Lung (tissue), 12 donors: ENCODE data around the gene POT1. TPM values are rescaled to one million over a fixed set of nuclear protein-coding genes. Genes with fewer than 3 reads are reported as not detected.

Experiments used
- ATAC-seq: fragments of 200-7000 bp; cut with Tn5 transposase; one replicate; pipeline ENCODE4 v1.9.1; 2020; ENCODE audit warnings: moderate number of reproducible peaks; ENCODE audit not compliant: insufficient read depth, low FRiP score
- DNase-seq, 3 donors: peaks; one replicate each; pipeline ENCODE4 v3.0.0-alpha.2; 2013 to 2017
- H3K27ac ChIP-seq, 2 donors: one replicate each; pipeline ENCODE4 v1.5.1; 2013; ENCODE audit warnings: mild to moderate bottlenecking in 2 of 2, moderate library complexity in 2 of 2, control low read depth in 1 of 2, inconsistent platforms in 1 of 2, low read depth in 1 of 2, low read length in 1 of 2
- H3K27me3 ChIP-seq, 3 donors: one replicate each; pipeline ENCODE4 v1.5.1; 2013; ENCODE audit warnings: low read length in 2 of 3; ENCODE audit not compliant: control insufficient read depth in 3 of 3, insufficient read depth in 3 of 3
- H3K36me3 ChIP-seq, 4 donors: one replicate each; pipeline ENCODE4 v1.5.1; 2013; ENCODE audit warnings: low read length in 4 of 4, mild to moderate bottlenecking in 1 of 4, moderate library complexity in 1 of 4; ENCODE audit not compliant: control insufficient read depth in 4 of 4, insufficient read depth in 4 of 4
- H3K4me1 ChIP-seq, 5 donors: one replicate each; pipeline ENCODE4 v1.5.1; 2013; ENCODE audit warnings: low read length in 5 of 5, mild to moderate bottlenecking in 2 of 5, moderate library complexity in 1 of 5; ENCODE audit not compliant: control insufficient read depth in 5 of 5, insufficient read depth in 5 of 5
- H3K4me3 ChIP-seq: one replicate; pipeline ENCODE4 v1.5.1; 2013; ENCODE audit warnings: mild to moderate bottlenecking, control low read depth, moderate library complexity
- H3K9ac ChIP-seq, 2 donors: one replicate each; pipeline ENCODE4 v1.5.1; 2013; ENCODE audit warnings: low read length in 2 of 2, control low read depth in 1 of 2; ENCODE audit not compliant: insufficient read depth in 1 of 2
- H3K9me3 ChIP-seq, 4 donors: one replicate each; pipeline ENCODE4 v1.5.1; 2013; ENCODE audit warnings: low read length in 3 of 4, mild to moderate bottlenecking in 1 of 4, moderate library complexity in 1 of 4; ENCODE audit not compliant: control insufficient read depth in 4 of 4, insufficient read depth in 3 of 4
- WGBS, 2 donors: extraction: QIAGEN DNeasy Blood & Tissue Kit; methylation state at CpG; one replicate each; pipeline ENCODE4 v1.1.7; 2013; 5-methylcytosine and 5-hydroxymethylcytosine counted together
- polyA plus RNA-seq, 2 donors: library from polyadenylated mRNA; stranded (reverse); fragments of 200-250 nt; gene quantifications; one replicate each; pipeline ENCODE4 v1.2.1, GENCODE V29; 2013
- total RNA-seq, 2 donors: library from RNA; depleted of rRNA in 1 of 2; stranded (reverse); fragments of >200 nt in 1 of 2; gene quantifications; one replicate each; pipeline ENCODE4 v1.2.1, GENCODE V29; 2014 to 2021
- TF ChIP-seq, protein P1 (sequence below): IDR thresholded peaks from 2 replicates; pipeline ENCODE4 v1.5.1; 2012; ENCODE audit warnings: mild to moderate bottlenecking; ENCODE audit errors: control extremely low read depth, extremely low read depth
- donor health status: control.
- donor health status: control.
- donor health status: Bipolar disorder and iron deficiency.
- donor health status: healthy.
- donor health status: DM: yes; HTN: yes; CAD: no.

Gene POT1
- total and polyA plus RNA-seq, 4 donors: 6.9 to 93.7 (median 12.2) TPM

- no peak overlapping the region for H3K4me3 ChIP-seq
- no peaks in the 10 kb centered on the region for H3K9me3 ChIP-seq
- ATAC-seq: no peak
- no peaks in the 10 kb centered on the region for H3K27me3 ChIP-seq
- H3K36me3 ChIP-seq: no peaks in the 10 kb centered on the region
- no peak for DNase-seq
- peaks cover 0 to 12% (median 7%) of the 10 kb centered on the region in 5 donors for H3K4me1 ChIP-seq
- TF ChIP-seq, protein P1, sequence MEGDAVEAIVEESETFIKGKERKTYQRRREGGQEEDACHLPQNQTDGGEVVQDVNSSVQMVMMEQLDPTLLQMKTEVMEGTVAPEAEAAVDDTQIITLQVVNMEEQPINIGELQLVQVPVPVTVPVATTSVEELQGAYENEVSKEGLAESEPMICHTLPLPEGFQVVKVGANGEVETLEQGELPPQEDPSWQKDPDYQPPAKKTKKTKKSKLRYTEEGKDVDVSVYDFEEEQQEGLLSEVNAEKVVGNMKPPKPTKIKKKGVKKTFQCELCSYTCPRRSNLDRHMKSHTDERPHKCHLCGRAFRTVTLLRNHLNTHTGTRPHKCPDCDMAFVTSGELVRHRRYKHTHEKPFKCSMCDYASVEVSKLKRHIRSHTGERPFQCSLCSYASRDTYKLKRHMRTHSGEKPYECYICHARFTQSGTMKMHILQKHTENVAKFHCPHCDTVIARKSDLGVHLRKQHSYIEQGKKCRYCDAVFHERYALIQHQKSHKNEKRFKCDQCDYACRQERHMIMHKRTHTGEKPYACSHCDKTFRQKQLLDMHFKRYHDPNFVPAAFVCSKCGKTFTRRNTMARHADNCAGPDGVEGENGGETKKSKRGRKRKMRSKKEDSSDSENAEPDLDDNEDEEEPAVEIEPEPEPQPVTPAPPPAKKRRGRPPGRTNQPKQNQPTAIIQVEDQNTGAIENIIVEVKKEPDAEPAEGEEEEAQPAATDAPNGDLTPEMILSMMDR: no peak
- H3K9ac ChIP-seq: no peak overlapping the region
- no peak overlapping the region for H3K27ac ChIP-seq
Measured at GRCh38 chr7:124924906-124925305, 4.7 kb downstream of the POT1 start.

DNA sequence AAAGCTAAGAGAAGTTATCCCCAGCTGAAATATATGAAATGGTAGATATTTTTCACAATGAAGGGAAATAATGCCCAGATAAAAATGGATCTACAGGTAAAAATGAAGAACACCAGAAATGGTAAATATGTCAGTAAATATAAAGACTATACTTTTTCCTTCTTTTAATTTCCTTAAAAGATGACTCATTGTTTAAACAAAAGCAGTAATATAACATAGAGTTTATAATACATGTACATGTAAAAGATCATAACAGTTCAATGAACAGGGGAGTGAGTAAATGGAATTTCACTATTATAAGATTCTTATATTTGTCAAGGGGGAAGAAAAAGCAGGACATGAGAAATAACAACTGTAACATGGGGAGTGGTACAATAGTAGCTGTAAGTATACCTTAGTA lies 7.4 kb downstream of the POT1 start:
- H3K36me3 ChIP-seq: peaks cover 0 to 1% (median 0%) of the 10 kb centered on the region in 4 donors
- TF ChIP-seq, protein P1: no peak
- no peaks in the 10 kb centered on the region for H3K27me3 ChIP-seq
- ATAC-seq (no peak), DNase-seq (no peak)
- H3K9ac ChIP-seq: no peak overlapping the region
- no peak overlapping the region for H3K27ac ChIP-seq
- H3K4me1 ChIP-seq: peaks cover 0 to 3% (median 0%) of the 10 kb centered on the region in 5 donors
- H3K4me3 ChIP-seq: no peak overlapping the region
- peaks cover 0 to 2% (median 0%) of the 10 kb centered on the region in 4 donors for H3K9me3 ChIP-seq

DNA sequence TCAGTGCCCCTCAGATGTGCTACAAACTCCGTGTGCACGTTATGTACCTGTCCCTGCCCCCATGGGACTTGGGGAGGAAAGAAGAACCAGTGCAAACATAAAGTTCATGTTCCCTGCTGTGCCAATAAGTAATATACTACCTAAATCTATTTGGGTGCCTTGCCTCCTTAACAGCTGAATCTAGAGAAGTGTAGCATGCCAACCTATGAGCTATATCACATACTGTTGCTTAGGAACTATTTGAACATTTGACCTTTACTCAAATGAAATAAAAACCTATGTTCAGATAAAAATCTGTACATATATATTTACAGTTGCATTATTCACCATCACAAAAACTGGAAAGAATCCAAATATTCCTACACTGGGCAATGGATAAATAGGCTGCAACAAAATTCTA lies 9.8 kb downstream of the POT1 start:
- H3K4me3 ChIP-seq: no peak overlapping the region
- no peak overlapping the region for H3K27ac ChIP-seq
- no peak overlapping the region for H3K9ac ChIP-seq
- no peaks in the 10 kb centered on the region for H3K27me3 ChIP-seq
- peaks cover 0 to 3% (median 0%) of the 10 kb centered on the region in 5 donors for H3K4me1 ChIP-seq
- DNase-seq: no peak
- TF ChIP-seq, protein P1: no peak
- ATAC-seq: no peak
- H3K36me3 ChIP-seq: peaks cover 0 to 1% (median 0%) of the 10 kb centered on the region in 4 donors
- 98 to 100% methylated on average over 2 of the region's 2 CpGs for WGBS, 2 donors
- peaks cover 0 to 2% (median 0%) of the 10 kb centered on the region in 4 donors for H3K9me3 ChIP-seq

DNA sequence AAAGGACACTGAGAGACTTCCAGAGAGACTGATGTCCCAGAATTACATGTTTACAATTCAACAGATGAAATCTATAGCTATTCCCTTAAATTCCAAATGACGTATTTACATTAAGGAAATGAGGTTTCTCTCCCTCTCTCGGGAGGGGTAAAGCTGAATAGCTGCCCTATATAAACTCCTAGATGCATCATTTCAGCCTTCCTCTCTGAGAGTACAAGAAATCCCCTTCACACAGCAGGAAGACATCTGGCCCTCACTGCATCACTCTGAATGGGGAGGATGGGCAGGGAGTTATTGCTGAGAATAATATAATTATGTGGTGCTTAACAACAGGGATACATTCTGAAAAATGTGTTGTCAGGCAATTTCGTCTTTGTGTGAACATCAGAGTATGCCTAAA lies 11.0 kb downstream of the POT1 start:
- Histone ChIP-seq H3K27ac (no peak overlapping the region), H3K9me3 (peaks cover 0 to 2% (median 0%) of the 10 kb centered on the region in 4 donors), H3K9ac (no peak overlapping the region), H3K4me3 (no peak overlapping the region), H3K27me3 (no peaks in the 10 kb centered on the region), H3K36me3 (peaks cover 0 to 1% (median 0%) of the 10 kb centered on the region in 4 donors), H3K4me1 (peaks cover 0 to 3% (median 0%) of the 10 kb centered on the region in 5 donors)
- TF ChIP-seq, protein P1: no peak
- WGBS, 2 donors: 87 to 92% methylated on average over 3 of the region's 3 CpGs
- DNase-seq (no peak), ATAC-seq (no peak)
